HG03175 (cell line): ENCODE results near the gene PEX26.

Source experiments
- ATAC-seq: cut with Tn5 transposase; IDR thresholded peaks from one replicate; pipeline ENCODE4 v1.9.1; 2021; ENCODE audit warnings: mild to moderate bottlenecking, moderate library complexity; ENCODE audit not compliant: unreplicated experiment

Gene PEX26

GRCh38 chr22:18154821-18155390 lies 77.1 kb downstream of the PEX26 start:
- no peak for ATAC-seq
